NCI-H2196 (cell line): ENCODE data around the gene CD300A.
A peak's percentile ranks its signal among the peaks of the same experiment; 100 is the strongest.

Experiments used
- DNase-seq: peaks from one replicate; lab custom pipeline; 2025; ENCODE audit not compliant: unreplicated experiment; lab: John Stamatoyannopoulos, UW

The CD300A gene

DNA sequence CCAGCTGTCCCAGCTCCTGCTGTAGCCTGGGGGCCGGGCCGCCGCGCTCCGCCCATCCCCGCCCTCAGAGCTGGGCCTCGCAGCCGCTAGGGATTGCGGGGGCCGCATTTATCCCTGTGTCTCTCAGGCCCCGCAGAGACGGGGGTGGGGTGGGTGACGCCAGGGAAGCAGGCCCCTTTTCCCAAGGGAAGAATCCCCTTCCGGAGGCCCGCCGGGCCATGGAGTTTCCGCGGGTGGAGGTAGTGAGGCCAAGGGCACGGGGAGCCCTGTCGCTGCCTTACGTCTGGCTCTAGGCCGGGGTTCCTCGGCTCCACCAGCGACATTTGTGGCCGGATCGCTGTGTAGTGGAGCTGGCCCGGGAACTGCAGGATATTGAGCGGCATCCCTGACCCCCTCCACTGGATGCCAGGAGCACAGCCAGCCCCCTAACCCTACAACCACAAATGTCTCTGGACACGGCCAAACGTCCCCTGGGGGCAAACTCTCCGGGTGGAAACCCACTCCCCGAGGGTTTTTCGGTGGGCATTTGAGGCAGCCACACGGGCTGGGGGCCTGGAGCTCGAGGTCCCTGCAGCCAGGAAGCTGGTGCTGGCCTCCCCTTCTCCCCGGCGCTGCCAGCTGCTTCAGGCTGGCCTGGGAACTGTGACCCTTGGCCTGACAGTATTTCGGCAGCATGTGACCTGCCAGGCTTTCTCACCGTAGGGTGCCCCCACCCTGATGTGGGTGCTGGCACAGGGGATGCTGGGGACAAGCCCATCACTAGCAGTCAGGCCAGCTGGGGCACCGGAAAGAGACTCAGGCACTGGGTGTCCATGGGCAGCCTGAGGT is 12.0 kb upstream of the CD300A start:
- DNase-seq = peak; percentile 86

DNA sequence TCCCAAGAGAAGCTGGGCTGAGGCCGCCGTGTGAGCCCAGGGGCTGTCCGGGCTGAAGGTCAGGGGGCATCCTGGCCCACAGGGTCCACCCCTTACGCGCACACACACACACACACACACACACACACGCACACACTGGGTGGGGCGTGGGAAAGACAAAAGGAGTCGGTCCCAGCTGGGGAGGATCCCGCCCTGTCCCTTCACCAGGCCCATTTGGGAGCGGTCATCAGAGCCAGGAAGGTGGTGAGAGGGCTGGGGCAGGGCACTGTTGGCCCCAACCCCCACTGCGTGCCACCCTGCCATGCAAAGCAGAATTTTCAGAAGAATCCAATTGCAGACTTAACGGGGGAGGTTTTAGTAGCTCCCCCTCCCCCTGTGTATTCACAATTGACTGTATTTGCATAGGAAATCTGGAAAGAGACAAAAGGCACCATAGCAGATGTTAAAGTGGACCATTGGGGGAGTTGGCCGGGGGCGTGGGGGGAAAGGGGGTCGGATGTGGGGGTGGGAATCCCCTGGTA is 11.3 kb upstream of the CD300A start:
- no peak for DNase-seq

DNA sequence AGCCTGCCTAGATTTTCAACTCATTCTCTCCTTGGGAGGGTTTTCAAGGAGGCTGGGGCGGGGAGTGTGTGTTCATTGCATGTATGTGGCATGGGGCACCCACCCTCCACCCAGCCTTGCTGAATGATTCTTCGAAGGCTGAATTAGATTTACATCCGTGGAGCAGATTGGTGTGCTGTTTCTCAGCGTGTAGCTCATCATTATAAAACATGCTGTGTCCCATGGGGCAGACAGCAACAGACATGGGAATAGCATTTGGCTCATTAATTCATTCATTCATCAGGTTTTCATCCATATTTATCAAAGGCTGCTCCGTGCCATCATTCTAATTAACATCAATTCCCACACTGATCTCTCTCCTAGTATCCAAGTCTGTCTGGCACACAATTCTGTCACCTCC is 10.6 kb upstream of the CD300A start:
- DNase-seq = no peak

DNA sequence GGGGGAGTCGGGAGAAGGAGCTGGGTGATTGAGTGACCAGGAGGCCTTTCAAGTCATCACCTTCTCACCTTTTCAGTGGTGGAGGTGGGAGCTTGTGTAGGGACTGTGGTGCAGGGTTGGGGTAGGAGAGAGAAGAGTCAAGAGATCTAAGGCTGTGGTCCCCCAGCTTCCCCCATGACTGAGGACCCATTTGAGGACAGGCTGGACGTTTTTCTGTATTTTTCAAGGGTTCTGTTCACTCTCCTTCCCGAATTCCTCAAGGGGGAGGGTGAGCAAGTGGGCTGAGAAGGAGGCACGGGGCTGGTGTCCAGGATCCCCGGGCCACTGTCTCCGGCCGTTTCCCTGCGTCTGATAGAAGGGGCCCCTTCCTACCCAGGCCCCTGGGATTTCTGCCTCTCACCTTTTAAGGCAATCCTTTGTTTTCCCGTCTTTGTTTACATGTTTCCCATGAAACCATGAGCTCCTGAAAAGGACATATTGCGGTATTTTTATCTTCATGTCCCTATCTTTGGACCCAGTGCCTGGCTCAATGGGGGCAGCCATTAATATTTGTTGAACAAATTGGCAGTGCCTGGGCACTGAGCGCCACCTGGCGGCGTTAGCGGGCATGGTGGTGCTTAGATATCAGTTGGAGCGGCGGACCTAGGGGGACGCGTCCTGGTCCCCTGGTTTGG is 9.2 kb upstream of the CD300A start:
- DNase-seq = peak; percentile 79

DNA sequence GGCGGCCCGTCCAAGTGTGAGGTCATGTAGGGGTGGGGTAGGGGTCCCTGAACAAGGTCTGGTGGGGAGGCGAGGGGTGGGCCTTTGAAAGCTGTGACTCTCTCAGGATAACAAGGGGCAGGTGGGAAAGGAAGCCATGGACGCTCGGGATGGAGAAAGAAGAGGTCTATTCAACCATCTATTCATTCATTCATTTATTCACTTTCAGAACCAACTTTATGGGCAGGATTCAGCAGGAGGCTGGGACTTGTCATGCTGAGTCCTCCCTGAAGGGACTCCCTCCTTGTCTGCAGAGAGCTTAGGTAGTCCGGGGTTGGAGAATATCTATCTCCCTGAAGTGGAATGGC is 8.6 kb upstream of the CD300A start:
- DNase-seq = no peak

DNA sequence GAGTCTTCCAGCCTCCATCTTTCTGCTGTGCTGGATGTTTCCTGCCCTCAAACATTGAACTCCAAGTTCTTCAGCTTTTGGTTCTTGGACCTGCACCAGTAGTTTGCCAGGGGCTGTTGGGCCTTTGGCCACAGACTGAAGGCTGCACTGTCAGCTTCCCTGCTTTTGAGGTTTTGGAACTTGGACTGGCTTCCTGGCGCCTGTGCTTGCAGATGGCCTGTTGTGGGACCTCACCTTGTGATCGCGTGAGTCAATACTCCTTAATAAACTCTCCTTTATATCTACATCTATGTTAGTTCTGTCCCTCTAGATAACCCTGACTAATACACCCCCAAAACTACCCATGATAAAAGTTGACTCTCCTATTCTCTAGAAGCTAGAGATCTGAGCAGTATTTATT is 7.6 kb upstream of the CD300A start:
- DNase-seq = no peak

DNA sequence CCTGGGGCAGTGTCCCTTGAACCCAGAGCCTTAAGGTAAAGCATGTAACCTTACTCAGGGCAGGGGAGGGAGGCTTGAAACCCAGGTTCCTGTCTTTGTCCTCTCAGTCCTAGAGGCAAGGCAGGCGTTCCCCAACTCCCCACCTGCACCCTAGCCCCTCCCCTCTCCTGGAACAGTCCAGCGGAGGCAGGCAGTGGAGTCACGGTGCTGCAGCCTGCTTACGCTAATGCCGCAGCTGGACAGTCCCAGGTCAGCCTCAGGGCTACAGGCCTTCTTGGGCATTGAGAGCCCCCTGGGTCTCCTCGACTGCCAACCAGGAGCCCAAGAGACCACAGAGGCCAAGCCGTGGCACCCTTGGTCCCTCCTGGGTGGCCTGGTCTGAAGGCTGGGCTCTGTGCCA is 6.8 kb upstream of the CD300A start:
- DNase-seq = no peak

DNA sequence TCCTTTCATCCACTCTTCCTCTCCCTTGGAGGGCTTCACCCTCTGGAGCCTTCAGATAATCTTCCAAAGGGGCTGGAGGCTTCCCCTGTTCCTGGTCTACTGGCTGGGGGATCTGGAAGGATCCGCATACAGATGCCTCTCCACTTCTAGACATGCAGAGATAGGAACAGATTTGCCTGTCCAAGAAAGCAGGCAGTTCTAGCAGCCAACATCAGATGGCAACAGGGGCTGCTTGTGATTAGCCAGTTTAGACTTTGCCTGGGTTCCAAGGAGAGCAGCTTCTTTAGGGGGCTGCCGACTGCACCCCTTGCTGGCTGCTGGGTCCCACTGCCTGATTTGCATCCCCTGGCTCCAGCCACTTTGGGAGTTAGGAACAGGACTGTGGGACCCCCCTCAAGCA is 6.2 kb upstream of the CD300A start:
- no peak for DNase-seq

DNA sequence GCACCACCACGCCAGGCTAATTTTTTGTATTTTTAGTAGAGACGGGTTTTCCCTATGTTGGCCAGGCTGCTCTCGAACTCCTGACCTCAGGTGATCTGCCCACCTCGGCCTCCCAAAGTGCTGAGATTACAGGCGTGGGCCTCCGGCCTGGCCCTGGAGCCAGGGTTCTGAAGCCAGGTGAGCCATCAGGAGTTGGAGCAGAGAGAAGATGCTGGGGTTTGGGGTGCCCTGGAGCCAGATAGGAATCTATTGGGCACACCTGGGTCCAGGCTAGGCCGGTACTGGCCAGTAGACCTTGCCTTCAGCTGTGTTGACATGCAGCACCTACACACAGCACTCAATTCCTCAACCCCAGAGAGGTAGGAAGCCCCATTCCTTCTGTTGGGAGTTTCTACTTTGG is 5.4 kb upstream of the CD300A start:
- no peak for DNase-seq

DNA sequence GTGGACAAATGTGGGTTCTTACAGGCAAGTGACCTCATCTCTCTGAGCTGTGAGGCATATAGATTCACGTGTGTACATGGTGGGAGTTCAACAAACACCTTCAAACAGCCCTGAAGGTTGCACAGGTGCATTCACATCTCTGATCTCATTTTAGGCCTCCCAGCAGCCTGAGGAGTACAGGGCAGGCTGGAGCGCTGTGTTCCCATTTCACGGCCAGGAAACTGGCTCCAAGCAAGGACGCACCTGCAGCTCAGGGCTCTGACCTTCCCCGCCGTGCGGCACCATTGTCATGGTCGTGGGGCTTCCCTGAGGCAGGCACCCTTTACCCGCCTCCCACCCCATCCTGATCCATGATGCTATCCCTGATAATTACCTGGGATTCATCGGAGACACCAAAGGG is 4.8 kb upstream of the CD300A start:
- DNase-seq = no peak

DNA sequence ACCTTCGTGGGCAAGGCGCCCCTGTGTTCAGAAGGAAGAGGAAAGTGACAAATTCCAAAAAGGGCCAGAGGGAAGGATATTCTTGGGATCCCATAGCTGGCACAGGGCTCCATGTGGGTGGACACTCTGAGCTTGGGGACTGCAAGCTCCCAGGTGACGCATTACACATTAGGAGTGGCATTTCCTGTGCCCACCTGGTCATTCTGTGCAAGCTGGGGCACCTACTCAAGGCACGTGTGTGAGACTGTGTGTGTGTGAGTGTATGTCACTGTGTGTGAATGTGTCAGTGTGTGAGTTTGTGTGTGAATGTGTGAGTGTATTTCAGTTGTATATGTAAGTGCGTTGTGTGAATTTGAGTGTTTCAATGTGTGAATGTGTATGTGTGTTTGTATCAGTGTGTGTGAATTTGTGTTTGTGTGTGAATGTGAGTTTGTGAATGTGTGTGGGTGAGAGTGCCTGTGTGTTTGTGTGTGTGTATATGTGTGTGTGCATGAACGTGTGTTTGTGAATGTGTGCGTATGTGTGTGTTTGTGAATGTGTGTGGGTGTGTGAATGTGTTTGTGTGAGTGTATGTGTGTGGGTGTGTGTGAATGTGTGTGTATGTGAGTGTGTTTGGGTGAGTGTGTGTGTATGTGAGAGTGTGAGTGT is 1.6 kb upstream of the CD300A start:
- DNase-seq = no peak

DNA sequence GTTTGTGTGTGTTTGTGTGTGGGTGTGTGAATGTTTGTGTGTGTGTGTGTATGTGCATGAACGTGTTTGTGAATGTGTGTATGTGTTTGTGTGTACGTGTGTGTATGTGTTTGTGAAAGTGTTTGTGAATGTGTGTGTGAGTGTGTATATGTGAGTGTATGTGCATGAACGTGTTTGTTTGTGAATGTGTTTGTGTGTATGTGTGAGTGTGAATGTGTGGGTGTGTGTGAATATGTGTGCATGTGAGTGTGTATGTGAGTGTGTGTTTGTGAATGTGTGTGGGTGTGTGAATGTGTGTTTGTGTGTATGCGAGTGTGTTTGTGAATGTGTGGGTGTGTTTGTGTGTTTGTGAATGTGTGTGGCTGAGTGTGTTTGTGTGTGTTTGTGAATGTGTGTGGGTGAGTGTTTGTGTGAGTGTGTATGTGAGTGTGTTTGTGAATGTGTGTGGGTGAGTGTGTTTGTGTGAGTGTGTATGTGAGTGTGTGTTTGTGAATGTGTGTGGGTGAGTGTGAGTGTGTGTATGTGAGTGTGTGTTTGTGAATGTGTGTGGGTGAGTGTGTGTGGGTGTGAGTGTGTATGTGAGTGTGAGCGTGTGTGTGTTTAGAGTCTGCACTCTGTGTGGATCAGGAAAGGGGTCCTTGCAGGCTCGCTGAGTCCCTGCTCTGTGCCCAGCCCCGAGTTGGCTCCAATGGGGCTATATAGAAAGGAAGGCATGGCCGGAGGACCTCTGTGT is 890 bp upstream of the CD300A start:
- no peak for DNase-seq

DNA sequence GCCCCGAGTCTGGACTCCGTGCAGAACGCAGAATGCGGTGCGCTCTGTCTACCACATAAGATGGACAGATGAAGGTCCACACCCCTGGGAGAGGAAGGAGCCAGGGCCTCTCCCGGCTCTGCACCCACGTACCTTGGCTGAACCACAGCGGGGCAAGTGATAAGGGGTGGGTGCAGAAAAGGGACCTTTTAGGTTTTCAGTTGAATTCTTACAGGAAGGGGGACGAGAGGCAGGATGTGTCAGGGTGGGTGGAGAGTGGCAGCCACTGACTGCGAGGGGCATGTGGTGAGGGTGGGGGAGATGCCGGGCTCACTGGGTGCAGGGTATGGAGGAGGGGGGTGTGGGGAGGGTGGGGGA is 372 bp downstream of the CD300A start:
- DNase-seq = no peak

DNA sequence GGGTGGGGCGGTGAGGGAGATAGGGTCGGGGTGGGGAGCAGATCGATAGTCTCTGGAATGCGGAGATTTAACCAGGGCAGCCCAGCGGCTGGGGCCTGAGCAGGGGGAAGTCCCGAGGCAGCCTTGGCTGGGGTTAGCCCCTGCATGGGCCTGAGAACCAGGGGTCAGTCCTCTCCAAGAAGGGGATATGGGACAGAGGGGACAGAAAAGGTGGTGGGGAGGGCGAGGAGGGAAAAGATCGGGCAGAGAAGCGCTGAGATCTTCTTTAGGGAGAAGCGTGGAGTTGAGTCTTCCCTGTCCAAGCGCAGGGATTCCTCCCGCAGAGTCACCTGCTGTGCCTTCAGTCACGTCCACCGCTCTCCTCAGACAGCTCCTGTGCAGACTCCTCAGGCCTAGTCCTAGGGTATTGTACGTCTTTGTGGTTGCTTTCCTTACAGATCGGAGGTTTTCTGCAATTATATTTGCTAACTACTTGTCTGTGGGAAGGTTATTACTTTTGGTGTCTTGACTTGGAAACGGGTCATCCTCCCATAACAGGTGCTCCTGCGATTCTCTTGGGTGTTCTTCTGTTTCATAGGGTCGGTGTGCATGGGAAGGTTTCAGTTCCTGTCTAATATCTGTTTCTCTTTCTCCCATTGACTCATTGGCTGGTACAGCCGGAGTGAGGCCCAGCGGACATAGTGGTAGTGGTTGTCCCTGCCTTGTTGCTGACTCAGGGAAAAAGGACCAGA is 952 bp downstream of the CD300A start:
- no peak for DNase-seq

DNA sequence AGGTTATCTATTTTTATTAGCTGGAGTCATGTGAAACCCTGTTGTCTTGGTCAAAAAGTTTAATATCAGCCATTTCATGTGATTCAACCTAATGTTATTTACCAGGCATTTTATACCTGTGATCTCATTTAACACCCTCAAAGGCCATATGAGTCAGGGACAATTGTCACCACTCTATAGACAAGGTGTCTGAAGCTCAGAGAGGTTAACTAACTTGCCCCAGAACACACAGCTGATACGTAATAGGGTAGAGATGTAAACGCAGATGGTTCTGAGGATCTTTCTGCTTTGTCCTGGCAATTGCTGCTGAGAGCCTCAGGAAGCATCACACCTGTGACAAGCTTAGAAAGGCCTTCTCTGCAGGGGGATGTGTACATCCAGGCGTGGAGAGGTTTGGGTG is 4.9 kb downstream of the CD300A start:
- DNase-seq = no peak

DNA sequence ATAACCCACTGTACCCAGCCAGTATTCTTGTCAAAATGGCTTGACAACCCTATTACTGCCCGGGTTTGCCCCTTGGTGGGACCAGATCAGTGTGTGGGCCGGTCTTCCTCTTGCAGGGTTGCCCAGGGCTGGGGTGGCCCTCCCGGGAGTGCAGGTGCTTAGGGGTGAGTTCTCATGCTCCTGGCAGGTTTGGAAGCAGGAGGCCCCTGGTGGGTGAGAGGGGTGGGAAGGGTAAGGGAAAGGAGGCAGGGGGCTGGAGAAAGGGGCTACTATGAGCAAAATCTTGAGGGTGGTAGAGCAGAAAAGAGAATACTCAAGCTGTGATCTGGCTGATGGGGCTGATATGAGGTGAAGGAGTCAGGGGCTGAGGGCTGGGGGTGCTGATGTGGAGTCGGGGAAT is 6.5 kb downstream of the CD300A start:
- DNase-seq = no peak

DNA sequence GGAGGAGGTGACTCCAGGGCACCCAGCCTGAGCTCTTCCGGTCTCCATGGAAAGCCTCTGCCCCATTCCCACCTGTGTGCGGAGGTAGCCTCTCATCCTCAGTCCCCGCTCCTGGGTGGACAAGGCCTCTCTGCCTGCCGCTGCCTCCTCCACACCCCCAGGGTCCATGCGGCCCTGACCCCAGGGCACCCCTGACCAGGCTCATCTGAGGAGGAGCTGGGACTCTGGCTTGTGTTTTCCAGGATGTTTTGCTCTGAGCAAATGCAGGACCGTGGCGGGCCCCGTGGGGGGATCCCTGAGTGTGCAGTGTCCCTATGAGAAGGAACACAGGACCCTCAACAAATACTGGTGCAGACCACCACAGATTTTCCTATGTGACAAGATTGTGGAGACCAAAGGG is 6.9 kb downstream of the CD300A start:
- DNase-seq = no peak

DNA sequence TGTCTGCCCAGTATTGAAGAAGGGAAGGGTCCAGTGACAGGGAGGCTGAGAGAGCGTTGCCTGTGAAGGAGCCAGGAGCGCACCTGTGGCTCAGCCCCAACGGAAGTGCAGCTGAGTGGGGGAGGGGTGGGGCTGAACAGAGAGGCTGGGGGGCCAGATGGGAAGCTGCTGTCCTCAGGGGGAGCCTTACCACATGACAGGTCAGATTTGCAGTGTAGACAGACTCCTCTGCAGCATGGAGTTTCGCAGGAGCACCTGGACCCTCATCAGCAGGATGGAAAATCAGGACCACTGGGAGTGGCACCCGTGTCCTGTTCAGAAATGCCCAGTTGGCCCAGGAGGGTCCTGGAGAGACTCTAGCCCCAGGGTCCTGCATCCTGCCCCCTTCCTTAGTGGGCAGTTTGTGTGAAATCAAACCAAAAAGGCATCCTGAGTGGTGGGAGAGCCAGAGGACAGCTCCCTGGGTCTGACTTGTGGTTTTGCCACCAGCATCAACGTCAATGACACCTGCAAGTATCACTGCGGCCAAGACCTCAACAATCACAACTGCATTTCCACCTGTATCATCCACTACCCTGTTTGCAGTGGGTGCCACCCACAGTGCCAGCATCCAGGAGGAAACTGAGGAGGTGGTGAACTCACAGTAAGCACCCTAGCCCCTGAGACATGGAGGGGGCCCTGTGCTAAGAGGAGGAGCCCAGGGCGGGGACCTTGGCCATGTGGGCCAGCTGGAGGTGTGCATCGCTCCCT is 7.8 kb downstream of the CD300A start:
- no peak for DNase-seq

DNA sequence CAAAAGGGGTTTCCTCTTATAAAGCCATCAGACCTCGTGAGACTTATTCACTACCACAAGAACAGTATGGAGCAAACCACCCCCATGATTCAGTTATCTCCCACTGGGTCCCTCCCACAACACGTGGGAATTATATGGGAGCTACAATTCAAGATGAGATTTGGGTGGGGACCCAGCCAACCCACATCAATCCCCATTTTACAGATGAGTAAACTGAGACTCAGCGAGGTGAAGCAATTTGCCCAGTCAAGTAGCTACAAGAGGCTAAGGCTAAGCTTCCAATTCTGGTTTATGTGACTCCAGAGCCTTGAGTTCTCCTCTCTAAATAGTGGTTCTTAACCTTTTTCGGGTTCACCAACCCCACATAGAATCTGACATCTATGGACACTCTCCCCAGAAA is 8.8 kb downstream of the CD300A start:
- DNase-seq = no peak

DNA sequence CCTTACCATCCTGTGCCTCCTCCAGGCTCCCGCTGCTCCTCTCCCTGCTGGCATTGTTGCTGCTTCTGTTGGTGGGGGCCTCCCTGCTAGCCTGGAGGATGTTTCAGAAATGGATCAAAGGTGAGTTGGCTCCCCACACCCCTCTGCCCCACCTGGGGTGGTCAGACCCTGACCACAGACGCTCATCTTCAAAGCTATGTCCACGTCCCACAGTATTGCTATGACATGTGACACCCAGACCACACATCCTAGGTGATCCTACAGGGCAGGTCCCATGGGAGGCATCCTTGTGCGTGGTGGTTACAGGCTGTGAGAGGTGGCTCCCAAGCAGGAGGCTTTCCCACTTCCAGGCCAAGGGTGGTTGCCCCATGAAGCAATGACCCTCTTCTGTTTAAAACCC is 11.0 kb downstream of the CD300A start:
- no peak for DNase-seq
